HG02571 (cell line): ENCODE measurements around the gene GASK1A.

Experiments used
- ATAC-seq: cut with Tn5 transposase; IDR thresholded peaks from one replicate; pipeline ENCODE4 v1.9.1; 2021; ENCODE audit warnings: mild to moderate bottlenecking, moderate library complexity; ENCODE audit not compliant: unreplicated experiment

Gene GASK1A

GRCh38 chr3:43012174-43012573 is 33.1 kb downstream of the GASK1A start:
- no peak for ATAC-seq

DNA sequence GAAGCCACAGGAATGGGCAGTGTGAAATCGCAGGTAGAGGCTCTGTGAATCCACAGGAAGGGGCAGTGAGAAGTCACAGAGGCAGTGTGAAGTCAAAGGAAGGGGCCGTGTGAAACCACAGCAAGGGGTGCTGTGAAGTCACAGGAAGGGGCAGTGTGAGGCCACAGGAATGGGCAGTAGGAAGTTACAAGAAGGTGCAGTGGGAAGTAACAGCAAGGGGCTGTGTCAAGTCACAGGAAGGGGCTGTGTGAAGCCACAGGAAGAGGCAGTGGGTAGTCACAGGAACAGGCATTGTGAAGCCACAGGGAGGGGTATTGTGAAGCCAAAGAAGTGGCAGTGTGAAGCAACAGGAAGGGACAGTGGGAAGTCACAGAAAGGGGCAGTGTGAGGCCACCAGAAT is 34.1 kb downstream of the GASK1A start:
- ATAC-seq = no peak

DNA sequence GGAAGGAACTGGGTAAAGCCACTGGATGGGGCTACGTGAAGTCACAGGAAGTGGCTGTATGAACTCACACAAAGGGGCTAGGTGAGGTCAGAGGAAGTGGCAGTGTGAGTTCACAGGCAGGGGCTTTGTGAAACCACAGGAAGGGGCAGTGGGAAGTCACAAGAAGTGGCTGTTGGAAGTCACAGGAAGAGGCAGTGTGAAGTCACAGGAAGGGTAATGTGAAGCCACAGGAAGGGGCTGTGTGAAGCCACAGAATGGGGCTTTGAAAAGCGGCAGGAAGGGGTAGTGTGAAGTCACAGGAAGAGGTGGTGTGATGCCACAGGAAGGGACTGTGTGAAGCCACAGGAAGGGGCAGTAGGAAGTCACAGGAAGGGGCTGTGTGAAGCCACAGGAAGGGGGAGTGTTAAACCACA is 34.6 kb downstream of the GASK1A start:
- ATAC-seq = no peak

GRCh38 chr3:43014241-43014640 is 35.1 kb downstream of the GASK1A start:
- ATAC-seq = no peak

- ATAC-seq = no peak
Measured at GRCh38 chr3:43014956-43015355, 35.8 kb downstream of the GASK1A start.

- no peak for ATAC-seq
Measured at GRCh38 chr3:43015572-43015971, 36.5 kb downstream of the GASK1A start.

GRCh38 chr3:43015991-43016865 is 37.1 kb downstream of the GASK1A start:
- ATAC-seq = no peak

GRCh38 chr3:43017004-43017403 is 37.9 kb downstream of the GASK1A start:
- no peak for ATAC-seq

DNA sequence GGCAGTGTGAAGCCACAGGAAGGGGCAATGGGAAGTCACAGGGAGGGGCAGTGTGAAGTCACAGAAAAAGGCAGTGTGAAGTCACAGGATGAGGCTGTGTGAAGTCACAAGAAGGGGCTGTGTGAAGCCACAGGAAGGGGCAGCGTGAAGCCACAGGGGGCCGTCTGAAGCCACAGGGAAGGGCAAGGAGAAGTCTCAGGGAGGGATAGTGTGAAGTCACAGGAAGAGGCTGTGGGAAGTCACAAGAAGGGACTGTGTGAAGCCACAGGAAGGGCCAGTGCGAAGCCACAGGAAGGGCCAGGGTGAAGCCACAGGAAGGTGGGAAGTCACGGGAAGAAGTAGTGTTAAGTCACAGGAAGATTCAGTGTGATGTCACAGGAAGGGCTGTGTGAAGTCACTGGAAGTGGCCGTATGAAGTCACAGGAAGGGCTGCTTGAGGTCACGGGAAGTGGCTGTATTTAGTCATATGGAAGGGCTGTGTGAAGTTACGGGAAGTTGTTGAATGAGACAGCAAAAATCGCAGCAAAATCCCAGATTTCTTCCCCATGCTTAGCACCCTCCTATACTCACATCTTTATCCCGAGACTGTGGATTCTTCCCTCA is 38.6 kb downstream of the GASK1A start:
- ATAC-seq = no peak

GRCh38 chr3:43018246-43018645 is 39.1 kb downstream of the GASK1A start:
- no peak for ATAC-seq

- no peak for ATAC-seq
Measured at GRCh38 chr3:43019006-43019809, 40.1 kb downstream of the GASK1A start.

DNA sequence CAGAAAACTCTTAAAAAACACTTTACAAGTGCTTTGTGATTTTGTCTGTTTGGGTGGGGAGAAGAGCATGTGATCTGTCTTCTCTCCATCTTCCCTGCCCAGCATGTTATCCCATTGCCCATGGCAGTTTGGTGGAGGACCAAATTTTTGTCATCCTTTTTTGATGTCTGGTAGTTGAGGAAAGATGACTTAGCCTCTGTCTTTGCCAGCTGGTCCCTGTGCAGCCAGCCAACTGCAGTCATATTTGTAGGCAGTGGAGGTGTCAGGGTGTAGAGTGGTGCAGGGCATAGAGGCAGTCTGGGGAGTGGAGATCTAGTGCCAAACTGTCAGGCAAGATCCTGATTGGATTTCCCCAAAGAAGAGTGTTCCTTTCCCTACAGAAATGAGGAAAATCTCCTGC is 40.7 kb downstream of the GASK1A start:
- ATAC-seq = no peak

DNA sequence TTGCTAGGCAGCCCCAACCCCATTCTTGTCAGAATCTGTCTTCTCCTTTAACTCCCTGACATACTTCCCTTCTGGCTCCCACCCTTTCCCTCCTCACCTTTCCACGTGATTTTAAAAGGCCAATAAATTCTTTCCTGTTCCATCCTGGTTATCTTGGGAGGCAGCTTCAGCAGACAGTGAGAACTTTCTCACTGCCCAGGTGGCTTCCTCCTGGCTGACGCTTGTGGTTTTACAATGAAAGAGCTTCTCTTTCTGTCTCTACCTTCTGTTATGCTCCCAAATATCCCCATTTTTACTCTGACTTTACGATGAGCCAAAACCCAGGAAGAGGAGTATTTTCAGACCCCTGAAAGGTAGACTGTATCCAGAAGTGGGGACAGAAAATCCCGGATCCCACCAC is 42.1 kb downstream of the GASK1A start:
- no peak for ATAC-seq

- ATAC-seq = no peak
Measured at GRCh38 chr3:43022121-43022520, 43.0 kb downstream of the GASK1A start.

DNA sequence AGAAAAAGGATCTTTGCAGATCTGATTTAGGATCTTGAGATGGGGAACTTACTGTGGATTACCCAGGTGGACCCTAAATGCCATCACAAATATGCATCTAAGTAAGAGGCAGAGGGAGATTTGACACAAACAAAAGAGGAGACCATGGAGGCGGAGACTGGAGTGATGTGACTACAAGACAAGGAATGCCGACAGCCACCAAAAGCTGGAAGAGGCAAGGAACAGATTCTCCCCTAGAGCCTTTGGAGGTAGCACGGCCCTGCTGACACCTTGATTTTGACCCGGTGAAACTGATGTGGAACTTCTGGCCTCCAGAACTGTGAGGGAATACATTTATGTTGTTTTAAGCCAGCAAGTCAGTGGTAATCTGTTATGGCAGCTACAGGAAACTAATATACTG is 44.0 kb downstream of the GASK1A start:
- no peak for ATAC-seq

- ATAC-seq = no peak
Measured at GRCh38 chr3:43023746-43024145, 44.6 kb downstream of the GASK1A start.

DNA sequence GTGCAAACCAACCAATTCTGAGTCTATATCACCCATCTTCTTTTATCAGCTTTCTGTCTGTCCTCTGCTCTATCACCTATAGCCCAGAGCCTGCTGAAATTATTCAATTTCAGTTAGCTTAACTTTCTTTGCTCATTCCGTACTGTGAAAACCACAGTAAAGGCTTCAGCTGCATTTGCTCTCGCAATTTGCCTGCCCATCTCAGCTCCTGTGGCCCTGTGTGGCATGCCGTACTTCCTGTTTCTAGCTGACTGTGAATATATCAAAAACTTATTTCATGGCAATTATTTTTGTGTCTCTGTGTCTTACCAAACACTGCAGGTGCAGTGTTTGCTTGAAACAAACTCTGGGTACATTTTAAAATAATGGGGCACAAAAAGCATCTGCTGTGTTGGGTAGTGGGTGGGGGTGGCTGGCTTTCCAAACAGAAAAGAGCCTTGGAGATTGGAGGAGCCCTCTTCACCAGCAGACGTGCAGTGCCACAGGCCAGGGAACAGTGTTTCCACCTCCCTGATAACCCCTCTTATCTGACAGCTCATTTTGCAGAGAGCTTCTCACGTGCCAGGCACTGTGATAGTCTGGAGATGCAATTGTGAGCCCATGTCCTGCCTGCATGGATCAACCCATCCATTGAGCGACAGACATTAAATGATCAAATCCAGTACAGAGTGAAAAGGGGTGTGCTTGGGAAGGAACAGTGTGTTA is 45.2 kb downstream of the GASK1A start:
- ATAC-seq = no peak

DNA sequence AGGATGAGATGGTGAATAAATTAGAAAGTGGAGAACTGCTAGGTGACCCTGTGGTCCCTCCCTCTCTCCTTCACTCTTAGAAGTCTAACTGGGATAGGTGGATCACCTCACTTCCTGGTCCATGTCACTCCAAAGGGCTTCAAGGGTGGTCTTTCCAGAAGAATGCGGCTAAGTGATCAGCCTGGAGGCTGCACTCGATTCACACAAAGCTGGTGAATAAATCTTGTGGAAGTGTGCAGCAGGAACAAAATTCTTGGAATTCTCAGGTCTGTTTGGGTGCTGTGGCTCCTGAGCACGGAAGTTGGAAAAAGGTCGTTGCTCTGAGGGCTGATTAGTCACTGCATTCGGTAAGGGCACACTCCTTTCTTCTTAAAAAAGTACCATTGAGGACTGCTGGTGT is 46.3 kb downstream of the GASK1A start:
- no peak for ATAC-seq

- no peak for ATAC-seq
Measured at GRCh38 chr3:43028001-43028400, 48.9 kb downstream of the GASK1A start.

DNA sequence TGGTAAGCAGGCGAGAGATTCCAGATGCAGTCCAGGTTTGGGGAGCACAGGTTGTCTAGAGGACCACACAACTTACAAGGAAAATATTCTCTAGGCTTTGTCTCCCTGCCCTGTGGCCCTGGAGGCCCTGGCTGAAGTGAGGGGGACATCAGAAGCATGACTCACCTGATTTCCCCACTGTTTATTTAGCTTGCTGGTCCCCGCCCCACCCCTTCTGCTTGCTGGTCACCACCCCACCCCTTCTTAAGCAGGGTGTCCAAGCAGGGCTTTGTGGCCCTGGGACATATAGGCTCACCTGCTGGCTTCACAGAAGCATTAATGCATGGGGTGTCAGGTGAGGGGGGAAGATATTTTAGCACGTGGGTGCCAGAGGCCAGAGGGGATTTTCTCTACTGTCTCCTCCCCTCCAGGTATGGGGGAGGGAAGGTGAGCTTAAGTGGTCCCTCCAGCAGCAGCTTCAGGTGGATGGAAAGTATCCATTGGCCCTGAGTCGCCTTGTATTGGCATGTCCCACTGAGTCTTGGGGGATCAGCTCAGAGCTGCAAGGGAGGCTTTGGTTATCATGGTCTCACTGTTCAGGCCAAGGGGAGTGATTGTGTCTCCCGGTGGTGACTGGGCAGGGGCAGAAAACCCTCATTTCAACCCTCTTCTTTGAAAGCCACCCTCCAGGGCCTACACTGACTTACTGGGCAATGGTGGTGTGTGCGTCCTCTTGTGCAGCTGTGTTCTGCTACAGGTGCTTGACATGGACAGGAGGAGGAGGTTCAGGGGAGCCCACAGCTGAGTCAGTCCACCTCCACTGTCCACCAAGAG is 49.8 kb downstream of the GASK1A start:
- ATAC-seq = no peak
